NCI-H2196 (cell line): Measurements from ENCODE around the gene BTN3A1.
"Not testable (repeated sequence)": the region's sequence is repeated elsewhere in the genome, so short reads cannot be mapped to it uniquely, and the experiment has no call there.

Experiments used
- DNase-seq: peaks from one replicate; lab custom pipeline; 2025; ENCODE audit not compliant: unreplicated experiment; lab: John Stamatoyannopoulos, UW

The BTN3A1 gene

DNA sequence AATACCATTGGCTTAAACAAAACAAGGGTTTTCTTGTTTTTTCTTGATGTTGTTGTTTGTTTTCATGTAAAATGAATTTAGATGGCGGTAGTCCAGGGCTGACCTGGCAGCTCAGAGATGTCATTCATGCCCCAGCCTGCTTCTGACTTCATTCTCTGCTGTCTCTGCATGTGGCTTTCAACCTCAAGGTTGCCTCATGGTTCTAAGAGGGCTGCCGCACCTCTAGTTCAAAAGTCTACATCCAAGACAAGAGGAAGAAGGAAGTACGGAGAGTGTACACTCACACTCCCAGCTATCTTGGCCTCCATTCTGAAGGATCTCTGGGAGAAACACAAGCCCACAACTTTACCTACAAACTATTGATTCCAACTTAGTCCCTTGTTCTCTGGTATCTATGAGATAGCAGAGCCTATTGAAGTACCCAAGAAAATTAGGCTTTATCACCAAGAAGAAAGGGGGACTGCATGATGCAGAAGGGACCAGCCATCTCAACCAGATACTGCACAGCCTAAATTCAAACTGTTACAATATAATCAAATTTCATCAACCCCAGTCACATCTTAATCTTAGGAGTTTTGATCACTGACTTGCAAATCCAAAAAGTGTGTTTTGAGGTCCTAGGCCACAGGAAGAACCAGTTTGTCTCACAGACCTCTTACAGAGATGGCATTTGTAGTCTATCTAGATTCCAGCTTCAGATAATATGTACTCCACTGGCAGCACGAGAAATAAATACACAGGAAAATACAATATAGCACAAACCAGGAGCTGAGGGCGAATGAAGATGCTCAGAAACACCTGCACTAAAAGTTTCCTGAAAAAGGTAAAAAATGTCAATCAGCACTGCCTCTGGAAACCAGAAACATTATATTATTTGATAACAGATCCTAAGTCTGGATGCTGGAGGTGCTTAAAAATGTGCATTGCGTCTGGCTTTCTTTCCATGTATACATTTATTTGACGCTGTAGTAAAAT lies 37.4 kb downstream of the BTN3A1 start:
- no peak for DNase-seq

DNA sequence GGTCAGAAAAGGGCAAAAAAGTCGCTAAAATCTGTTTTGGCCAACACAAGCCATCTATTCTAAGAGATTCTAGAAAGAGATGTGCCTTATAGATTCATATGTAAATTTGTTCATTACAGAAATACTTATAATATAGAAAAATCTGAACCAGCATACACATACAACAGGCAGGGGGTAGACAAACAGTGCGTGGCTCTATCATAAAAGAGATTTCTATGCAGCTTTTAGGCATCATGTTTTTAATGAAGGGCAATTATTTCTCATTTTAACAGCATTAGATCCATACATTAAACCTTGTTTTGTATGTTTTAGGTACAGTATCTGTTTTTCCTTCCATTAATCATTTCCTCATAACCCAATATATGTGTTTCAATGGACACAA lies 38.9 kb downstream of the BTN3A1 start:
- no peak for DNase-seq

DNA sequence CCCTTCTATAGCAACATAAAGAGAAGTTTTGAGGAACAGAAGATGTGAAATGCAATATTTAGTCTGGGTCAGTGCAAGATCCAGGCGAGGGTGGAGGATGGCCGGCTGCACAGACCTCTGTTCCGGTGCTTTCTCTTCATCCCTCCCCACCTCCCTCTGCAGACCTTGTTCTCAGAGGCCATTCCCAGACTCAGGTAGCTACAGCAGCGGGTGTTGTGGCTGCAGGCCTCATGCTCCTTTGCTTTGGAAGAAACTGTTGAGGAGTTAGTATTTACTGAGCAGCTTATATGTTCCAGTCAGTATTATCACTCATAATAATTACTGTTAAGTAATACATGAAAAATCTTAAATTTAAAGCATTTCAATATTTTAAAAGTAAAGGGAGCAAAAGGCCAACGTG lies 39.9 kb downstream of the BTN3A1 start:
- no peak for DNase-seq

DNA sequence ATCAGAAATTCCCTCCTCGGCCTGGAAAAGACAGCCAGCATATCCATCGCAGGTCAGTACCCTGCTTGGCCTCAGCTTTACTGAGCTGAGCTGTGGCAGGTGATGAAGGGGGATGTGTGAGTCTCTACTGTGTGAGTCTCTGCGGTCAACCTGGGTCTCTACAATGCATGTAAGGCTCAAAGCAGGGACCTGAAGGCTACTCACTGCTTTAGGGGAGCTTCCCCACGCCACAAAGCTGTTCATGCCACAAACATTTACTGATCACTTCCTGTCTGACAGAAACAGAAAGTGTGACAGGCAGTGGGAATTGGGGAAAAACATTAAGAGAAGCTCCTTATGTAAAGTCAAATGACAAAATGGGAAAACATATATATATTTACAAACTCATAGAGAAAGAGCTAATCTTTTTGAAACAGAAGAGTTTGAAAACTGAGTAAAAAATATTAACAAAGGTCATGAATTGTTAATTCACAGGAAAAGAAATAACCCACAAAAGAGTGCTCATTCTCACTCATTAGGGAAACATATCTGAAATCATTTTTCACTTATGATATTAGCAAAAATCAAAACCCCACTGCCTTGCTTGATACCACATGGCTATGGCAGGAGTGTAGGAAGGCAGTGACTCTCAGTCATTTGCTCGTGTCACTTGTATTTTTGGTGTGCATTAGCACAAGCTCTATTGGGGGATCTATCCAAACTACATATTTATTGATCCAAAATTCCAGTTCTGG lies 44.0 kb downstream of the BTN3A1 start:
- no peak for DNase-seq

DNA sequence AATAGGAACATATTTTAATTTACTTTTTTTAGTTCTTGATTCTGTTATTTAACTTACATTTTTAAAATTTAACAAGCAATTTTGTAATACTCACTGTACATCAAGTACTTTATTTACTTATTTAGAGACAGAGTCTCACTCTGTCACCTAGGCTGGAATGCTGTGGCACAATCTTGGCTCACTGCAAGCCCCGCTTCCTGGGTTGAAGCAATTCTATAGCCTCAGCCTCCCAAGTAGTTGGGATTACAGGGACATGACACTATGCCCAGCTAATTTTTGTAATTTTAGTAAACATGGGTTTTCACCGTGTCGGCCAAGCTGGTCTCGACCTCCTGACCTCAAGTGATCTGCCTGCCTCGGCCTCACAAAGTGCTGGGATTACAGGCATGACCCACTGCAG lies 45.2 kb downstream of the BTN3A1 start:
- no peak for DNase-seq

DNA sequence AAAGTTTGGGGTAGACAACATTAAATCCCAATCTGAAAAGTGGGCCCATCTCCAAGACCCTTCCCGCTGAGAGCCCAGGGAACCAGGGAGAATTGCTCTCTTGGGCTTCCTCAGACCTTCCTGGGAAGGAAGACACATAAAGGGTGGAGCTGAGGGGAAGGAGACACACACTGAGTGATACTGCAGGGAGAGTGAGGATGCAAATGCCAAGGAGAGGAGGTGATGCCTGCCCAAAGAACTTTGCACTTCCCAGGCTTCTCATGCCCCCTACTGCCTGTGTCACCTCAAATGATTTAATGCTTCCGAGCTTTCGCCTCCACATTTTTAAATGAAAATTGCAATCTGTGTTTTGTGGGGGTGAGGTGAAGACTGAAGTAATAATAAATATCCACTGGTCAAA lies 48.2 kb downstream of the BTN3A1 start:
- DNase-seq = no peak

DNA sequence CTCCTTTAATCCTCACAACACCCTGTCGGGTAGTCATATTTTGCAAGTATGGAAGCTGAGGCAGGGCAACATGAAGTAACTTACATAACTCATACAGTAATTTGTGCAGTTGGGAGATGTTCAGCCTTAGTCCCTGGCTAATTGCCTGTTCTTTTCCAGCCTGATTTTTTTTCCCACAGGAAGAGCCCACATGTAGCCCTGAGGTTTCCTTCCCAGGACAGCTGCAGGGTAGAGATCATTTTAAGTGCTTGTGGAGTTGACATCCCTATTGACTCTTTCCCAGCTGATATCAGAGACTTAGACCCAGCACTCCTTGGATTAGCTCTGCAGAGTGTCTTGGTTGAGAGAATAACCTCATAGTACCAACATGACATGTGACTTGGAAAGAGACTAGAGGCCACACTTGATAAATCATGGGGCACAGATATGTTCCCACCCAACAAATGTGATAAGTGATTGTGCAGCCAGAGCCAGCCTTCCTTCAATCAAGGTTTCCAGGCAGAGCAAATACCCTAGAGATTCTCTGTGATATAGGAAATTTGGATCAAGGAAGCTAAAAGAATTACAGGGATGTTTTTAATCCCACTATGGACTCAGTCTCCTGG lies 50.7 kb downstream of the BTN3A1 start:
- no peak for DNase-seq

DNA sequence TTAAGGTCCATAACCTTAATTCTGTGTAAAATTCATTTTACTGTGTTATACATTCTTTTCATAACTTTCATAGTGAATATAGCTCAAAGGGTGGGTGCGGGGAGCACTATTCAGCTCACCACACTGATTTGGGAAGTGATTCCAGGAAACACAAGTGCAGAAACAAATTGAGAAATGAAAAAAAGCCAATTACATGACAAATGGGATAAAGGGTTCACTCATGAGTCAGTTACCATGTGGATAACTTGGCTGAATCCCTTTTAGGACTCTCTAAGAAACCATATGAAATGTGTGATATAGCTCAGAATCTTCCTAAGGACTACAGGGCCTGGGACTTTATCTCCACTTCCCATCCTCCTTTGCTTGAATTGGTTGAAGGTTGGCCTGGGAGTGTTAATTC lies 52.6 kb downstream of the BTN3A1 start:
- no peak for DNase-seq

DNA sequence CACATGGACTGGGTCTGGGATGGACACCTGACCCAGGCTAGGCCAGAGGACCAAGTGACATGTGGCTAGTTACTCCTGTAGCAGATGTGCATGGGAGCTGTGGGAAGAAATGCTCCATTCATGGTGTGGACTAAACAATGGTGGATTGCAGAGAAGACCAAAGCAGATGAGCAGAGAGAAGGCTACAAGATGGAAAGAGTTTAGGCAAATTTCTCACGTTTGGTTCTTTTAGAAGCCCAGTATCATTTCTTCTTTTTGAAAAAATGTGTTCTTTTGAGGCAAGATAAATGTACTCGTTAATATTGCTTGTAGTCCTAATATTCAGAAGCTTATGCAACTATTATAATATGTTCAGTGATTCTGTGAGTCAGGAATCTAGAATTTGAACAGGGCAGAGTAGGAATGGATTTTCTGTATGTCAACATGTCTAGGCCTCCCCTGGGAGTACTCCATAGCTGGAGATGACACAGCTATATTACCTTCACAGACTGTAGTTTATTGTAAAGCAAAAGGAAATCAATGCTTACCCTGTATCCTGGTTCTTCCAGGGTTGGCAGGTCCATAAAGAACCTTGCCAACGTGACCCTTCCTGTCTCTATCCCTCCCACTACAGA lies 53.4 kb downstream of the BTN3A1 start:
- DNase-seq = no peak

DNA sequence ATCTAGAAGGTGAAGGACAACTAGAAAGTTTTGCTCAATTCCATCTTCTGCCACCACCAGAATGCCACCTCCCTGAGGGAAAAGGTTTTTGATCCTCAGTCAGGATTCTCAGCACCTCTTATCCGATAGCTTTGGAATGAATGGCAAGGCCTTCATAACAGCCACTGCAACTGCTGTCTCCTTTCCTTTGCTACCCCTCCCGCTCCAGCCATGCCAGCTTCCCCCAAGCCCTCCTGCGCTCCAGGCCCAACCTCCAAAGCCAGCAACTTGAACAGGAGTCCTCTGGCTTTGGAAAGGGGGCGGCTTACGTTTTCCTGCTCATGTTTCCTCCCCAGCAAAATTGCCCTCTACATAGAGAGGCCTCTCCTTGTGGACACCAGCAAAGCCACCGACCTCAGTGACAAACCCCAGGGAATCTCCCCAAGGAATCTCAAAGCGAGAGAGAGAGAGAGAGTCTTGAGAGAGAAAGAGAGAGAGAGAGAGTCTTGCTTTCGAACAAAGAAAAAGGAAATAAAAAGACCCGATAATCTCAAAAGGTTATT lies 55.3 kb downstream of the BTN3A1 start:
- DNase-seq = no peak

DNA sequence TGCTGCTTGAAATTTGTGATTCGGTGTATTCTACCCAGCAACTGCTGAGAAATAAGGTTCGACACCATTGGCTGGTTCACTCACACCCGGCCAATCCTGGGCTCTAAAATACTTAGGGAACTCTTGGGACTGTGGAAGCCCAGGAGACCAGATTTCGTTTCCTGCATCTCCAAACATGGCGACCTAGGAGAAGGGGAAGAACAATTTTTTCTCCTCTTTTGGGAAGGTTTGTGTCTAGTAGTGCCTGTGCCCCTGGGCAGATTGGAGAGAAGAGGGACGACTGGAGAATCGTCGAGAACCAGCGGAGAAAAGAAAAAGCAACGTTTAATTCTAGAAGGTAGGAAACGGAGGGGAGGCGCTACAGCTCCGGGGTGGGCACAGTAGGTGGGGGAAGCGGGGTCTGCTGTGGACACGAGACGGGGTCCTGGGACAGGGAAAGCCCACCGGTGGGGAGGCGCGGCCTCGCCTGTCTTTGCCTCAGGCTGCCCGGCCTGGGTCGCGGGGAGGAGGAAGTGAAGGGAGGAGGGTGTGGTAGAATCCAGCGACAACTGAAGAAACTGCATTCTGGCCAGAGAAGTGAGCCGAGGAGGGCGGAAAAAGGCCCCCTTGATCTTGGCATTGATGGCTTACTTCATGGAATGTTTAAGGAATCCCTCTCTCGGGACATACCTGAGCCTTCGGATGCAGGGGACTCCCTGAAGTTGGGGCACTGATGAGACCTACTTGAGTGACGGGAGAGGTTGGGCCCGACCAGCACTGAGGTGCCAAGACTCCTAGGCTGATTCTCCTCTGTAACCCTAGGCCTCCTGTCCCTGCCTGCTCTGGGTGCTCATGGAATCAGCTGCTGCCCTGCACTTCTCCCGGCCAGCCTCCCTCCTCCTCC lies 56.0 kb downstream of the BTN3A1 start, which contains the start of gene BTN2A1:
Gene BTN2A1, plus strand, starts transcription at position 150 of the 883 bp plus-strand sequence. Its CDS starts 682 bp downstream, at position 832.
- peak; percentile 92 for DNase-seq

DNA sequence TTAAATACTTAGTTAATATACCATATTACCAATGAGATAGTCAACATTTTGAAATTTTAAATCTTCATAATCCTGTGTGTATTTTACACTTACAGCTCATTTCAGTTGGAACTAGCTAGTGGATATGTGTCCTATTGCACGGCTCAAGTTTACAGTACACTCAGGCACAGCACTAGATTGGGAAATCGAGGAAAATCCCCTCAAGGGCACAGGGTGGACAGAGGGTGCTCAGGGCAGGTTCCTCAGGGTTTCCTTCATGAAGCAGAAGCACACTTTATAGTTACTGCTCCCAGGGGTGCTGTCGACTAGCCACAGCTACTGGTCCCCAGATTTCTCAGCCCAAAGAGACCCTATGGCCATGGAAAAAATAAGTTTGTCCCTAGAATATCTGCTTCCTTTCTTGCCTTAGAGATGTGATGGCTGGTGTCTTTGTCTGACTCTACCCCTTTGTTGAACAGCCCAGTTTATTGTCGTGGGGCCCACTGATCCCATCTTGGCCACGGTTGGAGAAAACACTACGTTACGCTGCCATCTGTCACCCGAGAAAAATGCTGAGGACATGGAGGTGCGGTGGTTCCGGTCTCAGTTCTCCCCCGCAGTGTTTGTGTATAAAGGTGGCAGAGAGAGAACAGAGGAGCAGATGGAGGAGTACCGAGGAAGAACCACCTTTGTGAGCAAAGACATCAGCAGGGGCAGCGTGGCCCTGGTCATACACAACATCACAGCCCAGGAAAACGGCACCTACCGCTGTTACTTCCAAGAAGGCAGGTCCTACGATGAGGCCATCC lies 57.1 kb downstream of the BTN3A1 start:
- no peak for DNase-seq

DNA sequence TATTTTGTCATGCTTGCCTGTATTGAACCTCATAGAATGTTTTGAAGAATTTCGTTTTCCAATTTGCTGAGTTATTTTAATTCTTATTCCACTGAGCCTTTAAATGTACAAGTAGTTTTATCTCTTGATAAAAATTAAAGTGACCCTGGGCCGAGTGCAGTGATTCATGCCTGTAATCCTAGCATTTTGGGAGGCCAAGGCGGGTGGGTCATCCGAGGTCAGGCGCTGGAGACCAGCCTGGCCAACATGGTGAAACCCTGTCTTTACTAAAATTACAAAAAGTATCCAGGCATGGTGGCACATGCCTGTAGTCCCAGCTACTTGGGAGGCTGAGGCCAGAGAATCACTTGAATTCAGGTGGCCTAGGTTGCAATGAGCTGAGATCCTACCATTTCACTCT lies 59.3 kb downstream of the BTN3A1 start:
- DNase-seq = not testable (repeated sequence)

DNA sequence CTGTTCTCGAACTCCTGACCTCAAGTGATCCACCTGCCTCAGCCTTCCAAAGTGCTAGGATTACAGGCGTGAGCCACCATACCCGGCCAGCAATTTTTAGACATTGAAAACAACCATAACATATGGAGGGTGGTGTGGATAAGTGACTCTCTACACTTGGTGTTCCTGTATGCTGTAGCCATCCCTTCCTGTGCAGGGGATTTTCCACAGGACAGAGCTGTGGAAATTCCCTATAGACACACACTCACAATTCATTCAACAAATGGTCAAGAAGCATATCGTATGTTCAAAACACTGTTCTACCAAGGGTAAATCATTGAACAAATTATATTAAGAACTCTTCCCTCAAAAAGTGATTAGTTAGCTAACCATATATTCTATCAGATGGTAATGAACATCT lies 61.9 kb downstream of the BTN3A1 start:
- DNase-seq = no peak

DNA sequence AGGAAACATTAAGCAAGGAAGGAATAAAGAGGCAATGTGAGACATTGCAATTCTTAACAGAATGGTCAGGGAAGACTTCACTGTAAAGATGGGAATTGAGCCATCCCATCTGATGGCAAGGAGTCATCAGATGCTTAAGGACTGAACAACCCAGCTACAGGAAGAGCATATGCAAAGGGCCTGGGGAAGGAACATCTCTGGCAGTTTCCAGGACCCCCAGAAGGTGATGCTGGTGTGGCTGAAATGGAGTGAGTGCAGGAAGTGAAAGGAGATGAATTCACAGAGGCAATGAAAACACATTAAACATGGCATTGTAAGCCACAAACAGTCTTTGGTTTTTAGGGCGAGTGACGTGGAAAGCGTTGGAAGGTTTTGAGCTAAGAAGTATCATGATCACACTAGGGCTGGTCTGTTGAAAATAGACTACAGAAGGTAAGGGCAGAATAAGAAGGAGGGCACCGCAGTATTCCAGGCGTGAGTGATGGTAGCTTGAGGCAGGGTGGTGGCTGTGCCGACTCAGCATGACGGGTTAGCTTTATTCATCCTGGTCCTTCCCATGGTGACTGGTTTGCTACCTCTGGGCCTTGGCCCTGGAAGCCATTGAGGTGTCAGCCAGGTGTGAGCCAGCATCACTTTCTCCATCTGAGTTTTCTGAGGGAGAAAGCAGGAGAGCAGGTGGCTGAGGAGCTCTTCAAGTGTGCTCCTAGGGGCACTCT lies 62.5 kb downstream of the BTN3A1 start:
- no peak for DNase-seq
